Activated T-cell treated with anti-CD3 and anti-CD28 coated beads, Interleukin-2, amount 50 U/mL, for 1 hour (primary cell): ENCODE data around the gene ZSCAN16.
A peak's percentile ranks its signal among the peaks of the same experiment; 100 is the strongest.

Experiments
- DNase-seq: peaks from one replicate; pipeline ENCODE4 v3.0.0-alpha.2; 2020

ZSCAN16 gene

GRCh38 chr6:28134716-28135115 is 10.3 kb downstream of the ZSCAN16 start:
- DNase-seq = no peak

- DNase-seq = no peak
Observed at GRCh38 chr6:28135393-28135792, 11.0 kb downstream of the ZSCAN16 start.

DNA sequence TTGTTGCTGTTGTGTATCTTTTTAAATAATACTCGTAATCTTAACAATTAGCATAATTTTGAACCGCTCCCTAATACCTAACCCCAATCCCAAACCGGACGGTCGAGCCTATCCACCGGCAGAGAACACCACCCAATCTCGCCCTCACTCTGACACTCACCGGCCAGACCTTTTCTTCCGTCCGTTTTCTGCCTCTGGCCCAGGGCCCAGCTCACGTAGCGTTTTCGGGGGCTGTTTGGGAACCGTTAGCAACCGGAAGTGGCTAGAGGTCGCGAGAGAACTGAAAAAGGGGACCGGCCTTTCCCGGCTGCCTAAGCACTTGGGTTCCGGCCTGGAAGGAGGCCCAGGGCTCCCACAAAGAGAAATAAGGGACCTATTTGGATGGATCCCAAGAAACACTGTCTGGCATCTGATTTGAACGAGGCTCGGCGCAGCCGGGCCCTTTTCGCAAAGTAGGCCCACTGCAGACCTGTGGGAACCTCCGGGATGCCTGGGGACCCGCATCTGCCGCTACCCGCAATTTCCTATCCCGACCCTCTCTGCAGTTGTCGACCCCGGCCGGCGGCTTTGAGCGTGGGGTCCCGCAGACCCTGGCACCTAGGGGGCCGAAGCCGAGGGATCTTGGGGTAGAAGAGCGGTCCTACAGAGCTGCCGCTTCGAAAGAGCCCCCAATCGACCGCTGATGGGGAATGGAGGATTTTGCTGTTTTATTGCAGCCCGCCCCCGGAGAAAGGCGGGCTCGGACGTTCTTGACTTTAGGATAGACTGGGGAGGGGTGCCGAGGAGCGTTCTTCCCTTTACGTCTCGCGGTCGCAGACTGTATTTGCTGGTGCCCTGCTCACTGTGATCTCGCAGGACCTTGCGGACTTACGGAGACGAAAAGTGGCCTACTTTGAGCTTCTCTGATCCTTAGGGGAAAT is 12.4 kb downstream of the ZSCAN16 start:
- peak; percentile 79 for DNase-seq

DNA sequence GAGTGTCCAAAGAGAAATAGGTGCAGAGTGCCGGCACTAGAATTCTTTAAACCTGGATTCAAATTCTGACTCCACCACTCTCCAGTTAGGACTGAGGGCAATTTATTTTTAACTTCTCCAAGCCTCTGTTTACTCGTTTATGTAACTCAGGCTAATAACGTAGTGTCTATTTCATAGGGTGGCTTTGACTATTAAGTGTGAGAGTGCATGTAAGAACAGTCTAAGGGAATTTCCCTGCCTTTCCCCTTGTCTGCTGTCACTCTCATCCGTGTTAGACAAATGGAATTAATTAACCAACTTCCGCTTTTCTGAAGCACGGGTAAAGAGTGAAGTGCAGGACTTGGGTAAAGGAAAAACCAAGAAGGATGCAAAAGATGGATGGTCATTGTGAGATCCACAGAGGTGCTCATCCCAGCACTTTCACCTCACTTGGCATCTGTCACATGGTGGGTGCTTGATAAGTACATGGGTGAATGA is 13.1 kb downstream of the ZSCAN16 start:
- peak; percentile 49 for DNase-seq

GRCh38 chr6:28139860-28140543 is 15.6 kb downstream of the ZSCAN16 start:
- no peak for DNase-seq

GRCh38 chr6:28140616-28141015 is 16.2 kb downstream of the ZSCAN16 start:
- DNase-seq = no peak

GRCh38 chr6:28141500-28142329 is 17.3 kb downstream of the ZSCAN16 start, which contains the start of gene ZKSCAN8:
TSS of gene ZKSCAN8 (plus strand) at chr6:28141883. CDS start at chr6:28148408, 6,525 bp downstream.
- DNase-seq = peak; percentile 72

DNA sequence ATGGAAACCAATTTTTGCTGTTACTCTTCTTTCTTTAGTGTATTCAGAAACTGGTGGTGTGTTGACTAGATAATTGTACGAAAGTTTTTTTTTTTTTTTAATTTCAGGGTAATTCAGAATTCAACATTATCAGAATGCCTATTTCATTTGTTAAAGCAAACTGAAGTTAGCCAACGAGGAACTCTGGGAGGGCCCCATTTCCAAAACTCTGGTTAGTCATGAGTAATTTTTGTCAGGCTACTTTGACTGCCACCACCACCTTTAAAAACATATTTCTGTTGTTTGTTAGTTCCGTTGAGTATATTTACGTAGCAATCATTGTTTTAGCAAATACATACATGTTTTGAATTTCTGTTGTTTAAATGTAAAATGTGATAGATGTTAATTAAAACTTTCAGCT is 18.0 kb downstream of the ZSCAN16 start:
- no peak for DNase-seq

- no peak for DNase-seq
Observed at GRCh38 chr6:28145231-28145630, 20.8 kb downstream of the ZSCAN16 start.

- DNase-seq = no peak
Observed at GRCh38 chr6:28152531-28152930, 28.1 kb downstream of the ZSCAN16 start.

DNA sequence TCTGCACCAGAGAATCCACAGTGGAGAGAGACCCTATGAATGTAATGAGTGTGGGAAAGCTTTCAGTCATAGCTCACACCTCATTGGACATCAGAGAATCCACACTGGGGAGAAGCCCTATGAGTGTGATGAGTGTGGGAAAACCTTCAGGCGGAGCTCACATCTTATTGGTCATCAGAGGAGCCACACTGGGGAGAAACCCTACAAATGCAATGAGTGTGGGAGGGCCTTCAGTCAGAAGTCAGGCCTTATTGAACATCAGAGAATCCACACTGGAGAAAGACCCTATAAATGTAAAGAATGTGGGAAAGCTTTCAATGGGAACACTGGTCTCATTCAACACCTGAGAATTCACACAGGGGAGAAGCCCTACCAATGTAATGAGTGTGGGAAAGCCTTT is 29.1 kb downstream of the ZSCAN16 start:
- DNase-seq = no peak

DNA sequence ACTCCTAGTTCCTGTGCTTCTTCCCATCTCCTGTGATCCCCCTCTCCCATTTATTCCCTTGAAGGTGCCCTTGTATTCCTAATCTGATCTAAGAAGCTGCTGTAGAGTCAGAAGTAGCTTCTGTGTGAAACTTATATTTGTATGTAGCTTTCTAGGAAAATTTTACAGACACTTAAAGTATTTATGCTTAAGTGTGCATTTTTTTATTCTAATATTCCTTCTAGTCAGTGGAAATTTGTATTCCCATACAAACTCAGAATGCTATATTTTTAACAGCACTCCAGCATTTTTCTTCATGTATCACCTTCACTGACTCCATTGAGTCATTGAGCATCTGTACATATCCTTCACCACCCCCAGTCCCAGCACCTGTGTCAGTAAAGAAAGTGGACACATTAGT is 29.9 kb downstream of the ZSCAN16 start:
- no peak for DNase-seq

GRCh38 chr6:28158318-28158717 is 33.9 kb downstream of the ZSCAN16 start:
- DNase-seq = no peak

GRCh38 chr6:28159029-28159607 is 34.7 kb downstream of the ZSCAN16 start:
- DNase-seq = no peak

DNA sequence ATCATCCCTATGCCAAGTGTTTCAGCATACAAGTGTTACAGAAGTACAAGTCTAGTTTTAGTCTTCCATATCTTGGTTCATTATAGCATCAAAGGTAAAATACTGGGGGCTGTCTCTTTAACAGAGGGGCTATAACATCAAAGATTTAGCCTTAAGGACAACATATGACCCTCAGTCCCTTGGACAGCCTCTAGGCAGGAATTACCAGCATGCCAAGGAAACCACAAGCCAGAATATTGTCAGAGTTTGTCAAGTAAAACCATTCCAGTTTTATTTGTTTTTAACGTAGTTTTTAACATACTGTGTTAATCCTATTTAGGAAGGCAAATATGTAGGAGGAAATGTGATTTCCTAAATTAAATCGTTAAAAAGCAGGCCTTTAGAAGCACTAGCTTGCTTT is 35.8 kb downstream of the ZSCAN16 start:
- DNase-seq = no peak

GRCh38 chr6:28161410-28162079 is 37.1 kb downstream of the ZSCAN16 start:
- peak; percentile 88 for DNase-seq

DNA sequence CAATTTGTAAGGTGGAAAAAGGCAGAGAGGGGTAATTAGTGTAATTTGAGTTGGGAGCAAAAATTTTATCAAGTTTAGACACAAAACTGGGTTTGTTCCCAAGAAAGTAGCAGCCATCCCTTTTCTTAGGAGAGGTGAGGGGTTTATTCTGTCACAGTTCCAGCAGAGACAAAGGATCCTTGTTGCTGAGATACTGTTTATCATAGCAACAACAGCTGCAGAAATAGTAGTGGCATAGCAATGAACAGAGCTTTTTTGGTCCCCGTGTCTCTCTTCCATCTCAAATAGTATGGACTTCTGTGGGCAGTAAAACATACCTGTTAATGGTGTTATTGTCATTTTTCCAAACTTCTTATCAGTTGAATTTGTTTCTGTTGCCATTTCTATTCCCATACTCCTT is 41.2 kb downstream of the ZSCAN16 start:
- DNase-seq = no peak

- no peak for DNase-seq
Observed at GRCh38 chr6:28167068-28167467, 42.7 kb downstream of the ZSCAN16 start.

GRCh38 chr6:28167926-28168325 is 43.5 kb downstream of the ZSCAN16 start:
- no peak for DNase-seq

GRCh38 chr6:28171271-28171670 is 46.9 kb downstream of the ZSCAN16 start:
- no peak for DNase-seq

GRCh38 chr6:28172006-28172405 is 47.6 kb downstream of the ZSCAN16 start:
- no peak for DNase-seq

GRCh38 chr6:28176373-28176772 is 52.0 kb downstream of the ZSCAN16 start:
- no peak for DNase-seq
